Hindlimb muscle (tissue), 1 donor: ENCODE data around the gene HSD11B2. TPM values are rescaled to one million over a fixed set of nuclear protein-coding genes. Genes with fewer than 3 reads are reported as not detected.

Experiments used
- DNase-seq: peaks from one replicate; pipeline ENCODE4 v3.0.0-alpha.2; 2013
- polyA plus RNA-seq: library from polyadenylated mRNA; unstranded; fragments of 120-200 nt; gene quantifications from one replicate; pipeline ENCODE4 v1.2.1, GENCODE V29; 2013; ENCODE audit not compliant: insufficient read length

HSD11B2 gene
- polyA plus RNA-seq, 1 donor: 12.5 TPM

GRCh38 chr16:67451704-67452435, 20.9 kb downstream of the HSD11B2 start:
- no peak for DNase-seq

- no peak for DNase-seq
These were observed 23.2 kb downstream of the HSD11B2 start for GRCh38 chr16:67454104-67454503.

GRCh38 chr16:67454852-67455251, 23.9 kb downstream of the HSD11B2 start:
- no peak for DNase-seq

GRCh38 chr16:67456391-67457081, 25.6 kb downstream of the HSD11B2 start:
- DNase-seq: peak; percentile 73

GRCh38 chr16:67457611-67458010, 26.7 kb downstream of the HSD11B2 start:
- no peak for DNase-seq

- DNase-seq: no peak
These were observed 27.3 kb downstream of the HSD11B2 start for GRCh38 chr16:67458121-67458641.

GRCh38 chr16:67459066-67459860, 28.3 kb downstream of the HSD11B2 start:
- DNase-seq: no peak

GRCh38 chr16:67459861-67460150, 28.9 kb downstream of the HSD11B2 start:
- DNase-seq: no peak

- DNase-seq: no peak
These were observed 29.2 kb downstream of the HSD11B2 start for GRCh38 chr16:67460168-67460567.

GRCh38 chr16:67460961-67461360, 30.0 kb downstream of the HSD11B2 start:
- no peak for DNase-seq

- DNase-seq: no peak
These were observed 30.8 kb downstream of the HSD11B2 start for GRCh38 chr16:67461600-67462278.

GRCh38 chr16:67462279-67462655, 31.3 kb downstream of the HSD11B2 start:
- no peak for DNase-seq

- DNase-seq: no peak
These were observed 32.1 kb downstream of the HSD11B2 start for GRCh38 chr16:67463059-67463458.

- DNase-seq: no peak
These were observed 32.8 kb downstream of the HSD11B2 start for GRCh38 chr16:67463691-67464090.

- no peak for DNase-seq
These were observed 33.6 kb downstream of the HSD11B2 start for GRCh38 chr16:67464565-67464964.

GRCh38 chr16:67466581-67466980, 35.7 kb downstream of the HSD11B2 start:
- DNase-seq: no peak

- DNase-seq: no peak
These were observed 37.8 kb downstream of the HSD11B2 start for GRCh38 chr16:67468731-67469130.

GRCh38 chr16:67470359-67470758, 39.4 kb downstream of the HSD11B2 start:
- DNase-seq: peak; percentile 69

GRCh38 chr16:67471758-67472384, 41.0 kb downstream of the HSD11B2 start:
- DNase-seq: no peak

GRCh38 chr16:67474551-67475455, 43.9 kb downstream of the HSD11B2 start:
- no peak for DNase-seq

GRCh38 chr16:67477960-67478554, 47.1 kb downstream of the HSD11B2 start:
- no peak for DNase-seq
